Pancreas (tissue), 10 donors: ENCODE data around the gene DNAJB8. TPM values are rescaled to one million over a fixed set of nuclear protein-coding genes. Genes with fewer than 3 reads are reported as not detected.

Source experiments
- ATAC-seq, 4 donors: fragments of 200-7000 bp; cut with Tn5 transposase; one replicate each; pipeline versions ENCODE4 v1.8.0 to v1.9.1; 2020; ENCODE audit warnings: mild to moderate bottlenecking in 4 of 4, moderate library complexity in 4 of 4
- DNase-seq, 6 donors: peaks; one replicate each; pipeline ENCODE4 v3.0.0-alpha.2; 2020
- FAIRE-seq: peaks from 2 replicates; lab custom pipeline; 2012; peaks lifted over from hg19 to GRCh38; lab: Jason Lieb, UNC
- H3K27ac ChIP-seq, 4 donors: fragments of 200-600 bp; sonication (generic); 1 replicate in 3 of 4; 2 replicates in 1 of 4; pipeline versions ENCODE4 v1.5.0 to v1.8.0; 2020
- H3K27me3 ChIP-seq, 4 donors: fragments of 200-600 bp; one replicate each; pipeline ENCODE4 v1.8.0; 2021
- H3K36me3 ChIP-seq, 3 donors: fragments of 200-600 bp; sonication (generic) in 1 of 3; one replicate each; pipeline versions ENCODE4 v1.5.0 to v1.8.0; 2020 to 2021
- H3K4me1 ChIP-seq, 3 donors: fragments of 200-600 bp; one replicate each; pipeline ENCODE4 v1.8.0; 2021
- H3K4me3 ChIP-seq, 4 donors: fragments of 200-600 bp; sonication (generic) in 2 of 4; one replicate each; pipeline versions ENCODE4 v1.5.0 to v1.8.0; 2020 to 2021
- H3K9me3 ChIP-seq, 4 donors: fragments of 200-600 bp; one replicate each; pipeline ENCODE4 v1.8.0; 2021
- CTCF ChIP-seq, 4 donors: fragments of 200-600 bp; sonication (generic) in 3 of 4; IDR thresholded peaks; one replicate each; pipeline versions ENCODE4 v1.5.0 to v1.8.0; 2021; ENCODE audit warnings: antibody characterized with exemption in 4 of 4
- WGBS, 2 donors: extraction: QIAGEN DNeasy Blood & Tissue Kit; methylation state at CpG; one replicate each; pipeline ENCODE4 v1.1.7; 2013; 5-methylcytosine and 5-hydroxymethylcytosine counted together
- intact Hi-C, 3 donors: fragments of 100-400 bp; cut with DNase I; formaldehyde crosslinking; loops; one replicate each; pipeline versions ENCODE4 v1.11.1 to v1.14.2; 2022
- polyA plus RNA-seq, 2 donors: library from polyadenylated mRNA; stranded (reverse); fragments of 200-250 nt; gene quantifications; one replicate each; pipeline ENCODE4 v1.2.3, GENCODE V29; 2013
- total RNA-seq, 6 donors: library from RNA; stranded (reverse); fragmentation: NEBNext Ultra II Directional in 4 of 6; extraction: Animal tissue kit (Norgen Biotek cat#: 25700) in 4 of 6; gene quantifications; one replicate each; pipeline versions ENCODE4 v1.2.1 to v1.2.4, GENCODE V29; 2021 to 2023
- donor health status: healthy with polysubstance abuse.
- donor health status: DM: no; HTN: no; CAD: no; lungs with moderate emphysema.
- donor health status: DM: no; HTN: no; CAD: no.
- donor health status: control.
- donor health status: control.
- donor health status: Bipolar disorder and iron deficiency.
- donor health status: DM: yes; HTN: yes; CAD: no.
- donor health status: DM: no; HTN: no; CAD: no.
- donor health status: DM: no; HTN: no; CAD: no.
- donor health status: DM: yes; HTN: yes; CAD: no.

DNAJB8 gene
- total and polyA plus RNA-seq, 8 donors: not detected

- Histone ChIP-seq H3K9me3 (no peaks in the 10 kb centered on the region), H3K27ac (no peak overlapping the region), H3K4me1 (no peaks in the 10 kb centered on the region), H3K4me3 (no peak overlapping the region), H3K36me3 (no peaks in the 10 kb centered on the region), H3K27me3 (no peaks in the 10 kb centered on the region)
- WGBS, 2 donors: 80 to 81% methylated on average over 6 of the region's 6 CpGs
- intact Hi-C loops: no loop called here
- FAIRE-seq (no peak), ATAC-seq (no peak), DNase-seq (no peak)
- TF ChIP-seq CTCF (IDR thresholded peaks at IDR 0.05): no peak
Observed at GRCh38 chr3:128448491-128448890, 18.2 kb downstream of the DNAJB8 start.

GRCh38 chr3:128447561-128448013, 19.1 kb downstream of the DNAJB8 start:
- intact Hi-C loops: no loop called here
- WGBS, 2 donors: 95 to 98% methylated on average over 3 of the region's 3 CpGs
- Histone ChIP-seq H3K4me1 (no peaks in the 10 kb centered on the region), H3K27ac (no peak overlapping the region), H3K4me3 (no peak overlapping the region), H3K36me3 (no peaks in the 10 kb centered on the region), H3K27me3 (no peaks in the 10 kb centered on the region), H3K9me3 (no peaks in the 10 kb centered on the region)
- no peak for DNase-seq
- ATAC-seq: no peak
- no peak for TF ChIP-seq CTCF (IDR thresholded peaks at IDR 0.05)
- FAIRE-seq: no peak

GRCh38 chr3:128446821-128447220, 19.9 kb downstream of the DNAJB8 start:
- Histone ChIP-seq H3K9me3 (no peaks in the 10 kb centered on the region), H3K36me3 (no peaks in the 10 kb centered on the region), H3K4me3 (no peak overlapping the region), H3K27me3 (no peaks in the 10 kb centered on the region), H3K27ac (no peak overlapping the region), H3K4me1 (no peaks in the 10 kb centered on the region)
- WGBS, 2 donors: 85 to 89% methylated on average over 1 of the region's 1 CpG
- TF ChIP-seq CTCF (IDR thresholded peaks at IDR 0.05): no peak
- intact Hi-C loops: no loop called here
- no peak for ATAC-seq
- DNase-seq: no peak
- no peak for FAIRE-seq

- ATAC-seq (no peak), FAIRE-seq (no peak), DNase-seq (no peak)
- Histone ChIP-seq H3K27ac (no peak overlapping the region), H3K27me3 (no peaks in the 10 kb centered on the region), H3K9me3 (no peaks in the 10 kb centered on the region), H3K4me1 (no peaks in the 10 kb centered on the region), H3K36me3 (no peaks in the 10 kb centered on the region), H3K4me3 (no peak overlapping the region)
- TF ChIP-seq CTCF (IDR thresholded peaks at IDR 0.05): no peak
- whole genome bisulfite sequencing, 2 donors: 71 to 82% methylated on average over 1 of the region's 1 CpG
- intact Hi-C loops: no loop called here
Observed at GRCh38 chr3:128445357-128445756, 21.3 kb downstream of the DNAJB8 start.

- intact Hi-C loops: no loop called here
- no peak for ATAC-seq
- no peak for TF ChIP-seq CTCF (IDR thresholded peaks at IDR 0.05)
- no peak for DNase-seq
- no peaks in the 10 kb centered on the region for H3K36me3 ChIP-seq
- H3K4me3 ChIP-seq: no peak overlapping the region
- no peak for FAIRE-seq
- WGBS, 2 donors: 47 to 61% methylated on average over 3 of the region's 3 CpGs
- H3K4me1 ChIP-seq: no peaks in the 10 kb centered on the region
- no peak overlapping the region for H3K27ac ChIP-seq
- no peaks in the 10 kb centered on the region for H3K27me3 ChIP-seq
- H3K9me3 ChIP-seq: no peaks in the 10 kb centered on the region
Observed at GRCh38 chr3:128443771-128444170, 22.9 kb downstream of the DNAJB8 start.
